OCI-LY7 (cell line): ENCODE data around the gene KATNAL2. TPM values are rescaled to one million over a fixed set of nuclear protein-coding genes. Genes with fewer than 3 reads are reported as not detected.

Source experiments
- BruUV-seq: library from RNA; stranded (reverse); fragments of 400-500 nt; replicated peaks from 2 replicates; lab custom pipeline; 2021; lab: Mats Ljungman, UMichigan
- CTCF ChIA-PET: fragments of 300-600 bp; sonication (Branson Sonifier 250); formaldehyde crosslinking; loops from one replicate; lab custom pipeline; 2022; ENCODE audit warnings: antibody characterized with exemption; ENCODE audit not compliant: unreplicated experiment; lab: Charles Lee
- POLR2A ChIA-PET: fragments of 300-600 bp; sonication (Branson Sonifier 250); formaldehyde crosslinking; loops from one replicate; lab custom pipeline; 2022; ENCODE audit warnings: antibody characterized with exemption; lab: Charles Lee
- DNase-seq: peaks from one replicate; pipeline ENCODE4 v3.0.0-alpha.2; 2015; ENCODE audit warnings: low spot score
- H2AFZ ChIP-seq: fragments of 200-600 bp; sonication (generic), shearing (Covaris generic); 2 replicates; pipeline ENCODE4 v1.6.1; 2014; ENCODE audit warnings: mild to moderate bottlenecking, antibody characterized with exemption, low read length, moderate library complexity
- H3K27ac ChIP-seq: fragments of 200-600 bp; sonication (generic); 2 replicates; pipeline ENCODE4 v1.5.1; 2014; ENCODE audit warnings: mixed run types, low read depth, mild to moderate bottlenecking, moderate library complexity, low read length, inconsistent platforms; ENCODE audit not compliant: poor library complexity, severe bottlenecking
- H3K36me3 ChIP-seq: fragments of 200-600 bp; sonication (generic); 2 replicates; pipeline ENCODE4 v1.6.1; 2014; ENCODE audit warnings: mild to moderate bottlenecking, antibody characterized with exemption, low read length, moderate library complexity, mixed read lengths; ENCODE audit not compliant: insufficient read depth
- H3K4me1 ChIP-seq: fragments of 200-600 bp; sonication (generic); 2 replicates; pipeline ENCODE4 v1.5.1; 2014; ENCODE audit warnings: mild to moderate bottlenecking, low read length; ENCODE audit not compliant: insufficient read depth, poor library complexity, severe bottlenecking
- H3K4me2 ChIP-seq: fragments of 200-600 bp; sonication (generic); 2 replicates; pipeline ENCODE4 v1.6.1; 2014; ENCODE audit warnings: mild to moderate bottlenecking, low read length
- H3K4me3 ChIP-seq: fragments of 200-600 bp; sonication (generic); 2 replicates; pipeline ENCODE4 v1.5.1; 2014; ENCODE audit warnings: mild to moderate bottlenecking, low read depth, low read length; ENCODE audit not compliant: poor library complexity, severe bottlenecking
- H3K79me2 ChIP-seq: fragments of 200-600 bp; sonication (generic); 2 replicates; pipeline ENCODE4 v1.6.1; 2016; ENCODE audit warnings: low read depth, mild to moderate bottlenecking, low read length, moderate library complexity, mixed read lengths; ENCODE audit not compliant: insufficient read depth
- H3K9me2 ChIP-seq: fragments of 200-600 bp; sonication (generic); 2 replicates; pipeline ENCODE4 v1.6.1; 2016; ENCODE audit warnings: mild to moderate bottlenecking, low read length, mixed read lengths; ENCODE audit not compliant: insufficient read depth
- H3K9me3 ChIP-seq: fragments of 200-600 bp; sonication (generic); 2 replicates; pipeline ENCODE4 v1.6.1; 2014; ENCODE audit warnings: mild to moderate bottlenecking, mixed run types, low read length, mixed read lengths
- H4K20me1 ChIP-seq: fragments of 200-600 bp; sonication (generic); 2 replicates; pipeline ENCODE4 v1.6.1; 2014; ENCODE audit warnings: mild to moderate bottlenecking, antibody characterized with exemption, low read length, moderate library complexity, mixed read lengths; ENCODE audit not compliant: insufficient read depth
- EZH2phosphoT487 ChIP-seq: fragments of 200-600 bp; sonication (generic); IDR thresholded peaks from 2 replicates; pipeline ENCODE4 v1.6.1; 2018; ENCODE audit warnings: low read depth, borderline replicate concordance, mild to moderate bottlenecking, mixed run types, antibody characterized with exemption, low read length, moderate library complexity, mixed read lengths
- intact Hi-C: fragments of 100-400 bp; cut with micrococcal nuclease; formaldehyde crosslinking; loops from one replicate; pipeline ENCODE4 v1.10.0; 2022; ENCODE audit not compliant: unreplicated experiment
- total RNA-seq, 2 experiments: library from RNA; depleted of rRNA in 1 of 2; stranded (reverse); fragments of >200 nt in 1 of 2; shearing (Covaris generic) in 1 of 2; gene quantifications; 2 replicates each; pipeline ENCODE4 v1.2.3, GENCODE V29; 2014 to 2022
- TF ChIP-seq, protein P1 (sequence below): fragments of 200-600 bp; sonication (generic); conservative IDR thresholded peaks from 2 replicates; pipeline ENCODE4 v1.5.1; 2014; ENCODE audit warnings: mild to moderate bottlenecking, antibody characterized with exemption, low read length, moderate library complexity, mixed read lengths

The KATNAL2 gene
- total RNA-seq, 2 experiments from 2014 or later, result 5.7 to 16.1 TPM

DNA sequence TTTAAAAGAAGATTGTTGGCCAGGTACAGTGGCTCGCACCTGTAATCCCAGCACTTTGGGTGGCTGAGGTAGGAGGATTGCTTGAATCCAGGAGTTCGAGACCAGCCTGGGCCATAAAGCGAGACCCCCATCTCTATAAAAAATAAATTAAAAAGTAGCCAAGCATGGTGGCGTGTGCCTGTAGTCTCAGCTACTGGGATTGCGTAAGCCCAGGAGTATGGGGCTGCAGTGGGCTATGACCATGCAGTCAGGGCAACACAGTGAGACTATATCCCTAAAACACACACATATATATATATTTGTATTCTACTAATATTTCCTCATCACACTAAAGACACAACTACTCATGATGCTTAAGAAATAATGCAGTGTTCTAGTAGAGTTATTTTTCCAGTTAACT, 225.8 kb downstream of the KATNAL2 start:
- H3K79me2 ChIP-seq, result no peaks in the 10 kb centered on the region
- POLR2A ChIA-PET, result no interaction called here
- no peak for DNase-seq
- TF ChIP-seq EZH2phosphoT487, result no peak
- TF ChIP-seq, protein P1, sequence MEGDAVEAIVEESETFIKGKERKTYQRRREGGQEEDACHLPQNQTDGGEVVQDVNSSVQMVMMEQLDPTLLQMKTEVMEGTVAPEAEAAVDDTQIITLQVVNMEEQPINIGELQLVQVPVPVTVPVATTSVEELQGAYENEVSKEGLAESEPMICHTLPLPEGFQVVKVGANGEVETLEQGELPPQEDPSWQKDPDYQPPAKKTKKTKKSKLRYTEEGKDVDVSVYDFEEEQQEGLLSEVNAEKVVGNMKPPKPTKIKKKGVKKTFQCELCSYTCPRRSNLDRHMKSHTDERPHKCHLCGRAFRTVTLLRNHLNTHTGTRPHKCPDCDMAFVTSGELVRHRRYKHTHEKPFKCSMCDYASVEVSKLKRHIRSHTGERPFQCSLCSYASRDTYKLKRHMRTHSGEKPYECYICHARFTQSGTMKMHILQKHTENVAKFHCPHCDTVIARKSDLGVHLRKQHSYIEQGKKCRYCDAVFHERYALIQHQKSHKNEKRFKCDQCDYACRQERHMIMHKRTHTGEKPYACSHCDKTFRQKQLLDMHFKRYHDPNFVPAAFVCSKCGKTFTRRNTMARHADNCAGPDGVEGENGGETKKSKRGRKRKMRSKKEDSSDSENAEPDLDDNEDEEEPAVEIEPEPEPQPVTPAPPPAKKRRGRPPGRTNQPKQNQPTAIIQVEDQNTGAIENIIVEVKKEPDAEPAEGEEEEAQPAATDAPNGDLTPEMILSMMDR, result no peak
- H3K9me3 ChIP-seq, result no peaks in the 10 kb centered on the region
- no peak overlapping the region for H3K4me2 ChIP-seq
- no peak overlapping the region for H3K27ac ChIP-seq
- CTCF ChIA-PET, result no interaction called here
- no peak overlapping the region for H3K4me3 ChIP-seq
- H3K4me1 ChIP-seq, result no peaks in the 10 kb centered on the region
- H4K20me1 ChIP-seq, result no peaks in the 10 kb centered on the region
- BruUV-seq, result no TSS peak
- H3K9me2 ChIP-seq, result no peaks in the 10 kb centered on the region
- no peaks in the 10 kb centered on the region; the same call in 1 of the 2 replicates for H3K36me3 ChIP-seq
- intact Hi-C loops, result no loop called here
- H2AFZ ChIP-seq, result no peak overlapping the region

DNA sequence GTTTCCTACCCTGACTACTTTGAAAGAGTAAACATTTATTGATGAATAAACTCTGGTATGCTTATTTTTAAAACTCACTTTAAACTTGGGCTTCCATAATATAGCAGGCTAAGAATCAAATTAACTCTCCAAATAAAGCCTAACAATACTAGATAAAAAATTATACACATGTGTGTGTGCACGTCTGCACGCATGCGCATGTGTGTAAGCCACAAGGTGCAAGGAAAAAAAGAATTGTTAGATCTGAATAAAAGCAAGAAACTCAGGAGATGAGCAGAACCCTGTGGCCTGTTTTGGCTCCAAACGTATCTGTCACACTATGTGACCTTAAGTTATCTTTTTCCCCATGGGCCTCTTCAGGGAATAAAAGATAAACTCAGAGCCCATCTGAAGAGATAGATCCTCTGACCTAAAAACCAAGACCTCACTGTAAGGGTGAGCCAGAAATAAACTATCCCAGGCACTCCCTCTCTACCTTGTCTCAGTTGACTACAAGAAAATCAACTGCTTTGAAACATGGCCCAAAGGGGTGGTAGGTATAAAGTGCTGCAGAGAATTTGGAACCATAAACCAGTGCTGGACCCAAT, 226.6 kb downstream of the KATNAL2 start:
- CTCF ChIA-PET, result no interaction called here
- Histone ChIP-seq H2AFZ (no peak overlapping the region), H3K4me3 (no peak overlapping the region), H3K9me2 (no peaks in the 10 kb centered on the region), H3K9me3 (no peaks in the 10 kb centered on the region), H3K79me2 (no peaks in the 10 kb centered on the region), H4K20me1 (no peaks in the 10 kb centered on the region), H3K36me3 (no peaks in the 10 kb centered on the region; the same call in 1 of the 2 replicates), H3K4me2 (no peak overlapping the region), H3K4me1 (no peaks in the 10 kb centered on the region), H3K27ac (no peak overlapping the region)
- intact Hi-C loops, result no loop called here
- no TSS peak for BruUV-seq
- POLR2A ChIA-PET, result no interaction called here
- TF ChIP-seq, protein P1, result no peak
- TF ChIP-seq EZH2phosphoT487, result no peak
- no peak for DNase-seq

DNA sequence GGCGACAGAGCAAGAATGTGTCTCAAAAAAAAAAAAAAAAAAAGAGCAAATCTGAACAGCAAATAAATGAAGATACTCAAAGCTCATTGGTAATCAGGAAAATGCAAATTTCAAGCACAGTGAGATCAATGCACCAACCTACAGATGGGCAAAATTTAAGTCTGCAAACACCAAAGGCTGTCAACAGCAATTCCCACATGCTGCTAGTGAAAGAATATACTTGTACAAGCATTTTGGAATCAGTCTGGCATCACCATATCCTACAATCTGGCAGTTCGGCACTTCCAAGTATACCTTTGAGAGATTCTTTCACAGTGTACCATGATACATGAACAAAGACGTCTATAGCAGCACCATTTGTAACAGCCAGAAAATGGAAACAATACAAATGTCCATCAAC, 228.8 kb downstream of the KATNAL2 start:
- no peak for DNase-seq
- H3K79me2 ChIP-seq, result no peaks in the 10 kb centered on the region
- BruUV-seq, result no TSS peak
- no peak overlapping the region for H3K4me3 ChIP-seq
- H3K4me1 ChIP-seq, result peaks cover under 1% of the 10 kb centered on the region
- H3K36me3 ChIP-seq, result no peaks in the 10 kb centered on the region; the same call in 1 of the 2 replicates
- CTCF ChIA-PET, result no interaction called here
- no peak overlapping the region for H3K4me2 ChIP-seq
- H3K9me3 ChIP-seq, result no peaks in the 10 kb centered on the region
- no peaks in the 10 kb centered on the region for H4K20me1 ChIP-seq
- intact Hi-C loops, result no loop called here
- no peak overlapping the region for H3K27ac ChIP-seq
- H2AFZ ChIP-seq, result no peak overlapping the region
- TF ChIP-seq EZH2phosphoT487, result no peak
- TF ChIP-seq, protein P1, result no peak
- POLR2A ChIA-PET, result interaction anchor here (0.7 kb wide), 1 partner anchor 25 kb away, joined by 3 read pairs; no protein-coding TSS in a partner anchor
- H3K9me2 ChIP-seq, result no peaks in the 10 kb centered on the region
